GM18907 (cell line): Measurements from ENCODE around the gene CHMP2A.

ENCODE experiments used
- ATAC-seq: cut with Tn5 transposase; IDR thresholded peaks from one replicate; pipeline ENCODE4 v1.9.1; 2021; ENCODE audit warnings: mild to moderate bottlenecking, moderate library complexity; ENCODE audit not compliant: unreplicated experiment

CHMP2A gene

GRCh38 chr19:58556622-58557220 is 1.8 kb upstream of the CHMP2A start:
- ATAC-seq = no peak

- ATAC-seq = no peak
Observed at GRCh38 chr19:58555920-58556621, 1.2 kb upstream of the CHMP2A start.

DNA sequence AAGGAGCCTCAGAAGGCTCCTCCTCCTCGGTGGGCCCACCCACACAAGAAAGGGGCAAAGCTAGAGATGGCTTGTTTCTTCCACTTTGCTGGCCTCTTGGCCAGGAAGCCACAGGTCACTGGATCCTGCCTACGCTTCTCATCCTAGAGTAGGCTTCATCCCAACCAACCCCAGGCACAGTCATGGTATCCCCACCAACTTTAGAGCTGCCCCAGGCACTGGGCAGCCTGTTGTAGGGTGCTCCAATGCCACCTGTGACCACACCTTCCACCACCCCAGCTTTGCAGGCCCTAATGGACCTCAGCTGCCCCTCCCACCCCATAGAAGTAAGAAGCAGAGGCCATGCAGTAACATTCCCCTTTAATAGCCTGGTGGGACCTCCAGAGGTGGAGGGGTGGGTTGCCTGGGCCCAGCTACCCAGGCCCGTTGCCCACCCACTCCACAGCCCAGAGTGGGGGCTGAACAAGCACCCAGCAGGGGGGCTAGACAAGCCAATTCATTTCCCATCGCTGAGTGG is 522 bp upstream of the CHMP2A start:
- no peak for ATAC-seq

- no peak for ATAC-seq
Observed at GRCh38 chr19:58553799-58554493, 959 bp downstream of the CHMP2A start.

DNA sequence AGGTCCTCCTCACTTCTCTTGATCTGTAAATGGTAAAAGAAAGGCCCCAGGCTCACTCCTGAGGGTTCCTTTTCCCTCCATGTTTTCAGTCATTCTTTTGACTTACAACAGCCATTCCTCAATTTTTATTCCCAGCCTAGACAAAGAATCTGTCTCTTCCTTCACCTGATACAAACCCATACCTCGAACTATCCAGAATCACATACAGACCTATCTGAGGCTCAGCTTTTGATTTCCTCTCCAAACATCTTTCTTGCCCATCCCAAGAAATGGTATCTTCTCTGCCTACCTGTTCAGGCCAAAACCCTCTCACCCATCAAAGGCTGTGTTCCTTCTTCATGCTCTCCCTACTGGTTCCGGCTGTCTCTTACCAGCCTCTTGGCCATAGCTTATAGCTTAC is 2.2 kb downstream of the CHMP2A start:
- no peak for ATAC-seq

- no peak for ATAC-seq
Observed at GRCh38 chr19:58551577-58552471, 3.1 kb downstream of the CHMP2A start.

GRCh38 chr19:58551123-58551497 is 3.8 kb downstream of the CHMP2A start:
- ATAC-seq = no peak

GRCh38 chr19:58550362-58551122 is 4.4 kb downstream of the CHMP2A start:
- no peak for ATAC-seq

GRCh38 chr19:58549664-58550361 is 5.1 kb downstream of the CHMP2A start:
- ATAC-seq = no peak

DNA sequence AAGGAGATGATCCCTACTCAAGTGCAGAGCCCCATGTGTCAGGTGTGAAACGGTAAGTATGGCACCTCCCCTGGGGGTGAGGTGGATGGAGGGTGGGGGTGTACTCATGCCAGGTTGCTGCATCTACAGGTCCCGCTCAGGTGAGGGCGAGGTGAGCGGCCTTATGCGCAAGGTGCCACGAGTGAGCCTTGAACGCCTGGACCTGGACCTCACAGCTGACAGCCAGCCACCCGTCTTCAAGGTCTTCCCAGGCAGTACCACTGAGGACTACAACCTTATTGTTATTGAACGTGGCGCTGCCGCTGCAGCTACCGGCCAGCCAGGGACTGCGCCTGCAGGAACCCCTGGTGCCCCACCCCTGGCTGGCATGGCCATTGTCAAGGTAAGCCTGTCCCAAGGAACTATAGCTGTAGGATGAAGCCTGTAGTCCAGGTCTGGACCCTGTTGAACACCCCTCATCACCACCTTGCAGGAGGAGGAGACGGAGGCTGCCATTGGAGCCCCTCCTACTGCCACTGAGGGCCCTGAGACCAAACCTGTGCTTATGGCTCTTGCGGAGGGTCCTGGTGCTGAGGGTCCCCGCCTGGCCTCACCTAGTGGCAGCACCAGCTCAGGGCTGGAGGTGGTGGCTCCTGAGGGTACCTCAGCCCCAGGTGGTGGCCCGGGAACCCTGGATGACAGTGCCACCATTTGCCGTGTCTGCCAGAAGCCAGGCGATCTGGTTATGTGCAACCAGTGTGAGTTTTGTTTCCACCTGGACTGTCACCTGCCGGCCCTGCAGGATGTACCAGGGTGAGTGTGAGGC is 5.8 kb downstream of the CHMP2A start:
- no peak for ATAC-seq

DNA sequence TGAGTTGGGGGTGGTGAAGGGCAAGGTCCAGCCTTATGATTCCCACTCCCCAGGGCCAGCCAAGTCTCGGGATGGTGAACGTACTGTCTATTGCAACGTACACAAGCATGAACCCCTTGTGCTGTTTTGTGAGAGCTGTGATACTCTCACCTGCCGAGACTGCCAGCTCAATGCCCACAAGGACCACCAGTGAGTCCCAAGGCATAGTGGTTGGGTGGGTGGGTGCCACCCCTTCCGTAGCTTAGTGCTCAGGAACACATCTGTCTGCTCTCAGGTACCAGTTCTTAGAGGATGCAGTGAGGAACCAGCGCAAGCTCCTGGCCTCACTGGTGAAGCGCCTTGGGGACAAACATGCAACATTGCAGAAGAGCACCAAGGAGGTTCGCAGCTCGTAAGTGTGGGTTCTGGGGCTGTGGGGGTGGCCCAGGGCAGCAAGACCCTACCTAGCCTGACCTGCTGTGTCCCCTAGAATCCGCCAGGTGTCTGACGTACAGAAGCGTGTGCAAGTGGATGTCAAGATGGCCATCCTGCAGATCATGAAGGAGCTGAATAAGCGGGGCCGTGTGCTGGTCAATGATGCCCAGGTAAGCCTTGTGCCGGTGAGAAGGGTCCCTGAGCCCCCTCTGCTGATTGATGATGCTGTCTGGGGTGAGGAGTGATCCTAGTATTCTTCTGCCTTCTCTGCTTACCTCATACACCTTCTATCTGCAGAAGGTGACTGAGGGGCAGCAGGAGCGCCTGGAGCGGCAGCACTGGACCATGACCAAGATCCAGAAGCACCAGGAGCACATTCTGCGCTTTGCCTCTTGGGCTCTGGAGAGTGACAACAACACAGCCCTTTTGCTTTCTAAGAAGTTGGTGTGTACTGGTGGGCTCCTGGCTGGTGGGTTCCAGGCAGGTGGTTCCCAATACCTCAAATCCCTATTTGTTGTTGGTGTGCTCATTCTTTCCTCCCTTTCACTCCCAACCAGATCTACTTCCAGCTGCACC is 7.3 kb downstream of the CHMP2A start:
- ATAC-seq = no peak

DNA sequence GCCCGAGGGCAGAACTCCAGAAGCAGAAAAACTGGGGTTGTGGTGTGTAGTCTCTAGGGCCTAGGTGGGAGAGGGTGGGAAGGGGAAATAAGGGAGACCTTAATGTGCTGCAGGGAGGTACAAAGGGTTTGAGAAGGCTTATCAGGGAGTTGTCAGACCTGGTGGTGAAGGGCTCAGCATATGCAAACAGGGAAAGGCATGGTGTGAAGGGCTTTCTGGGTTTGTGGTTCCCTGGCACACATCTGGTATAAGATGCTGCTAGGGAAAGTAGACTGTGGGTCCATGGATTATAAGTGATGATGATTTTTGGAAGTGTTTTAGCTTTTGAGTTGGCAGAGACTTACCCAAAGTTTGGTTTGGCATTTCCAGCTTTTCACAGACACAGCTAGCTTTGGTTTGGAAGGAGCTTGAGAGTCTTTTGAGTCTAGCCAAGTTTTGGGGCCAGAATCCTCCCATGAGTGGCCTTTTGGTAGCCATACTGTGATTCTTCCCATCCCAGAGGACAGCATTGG is 8.8 kb downstream of the CHMP2A start:
- ATAC-seq = no peak

- ATAC-seq = no peak
Observed at GRCh38 chr19:58545286-58546018, 9.5 kb downstream of the CHMP2A start.

DNA sequence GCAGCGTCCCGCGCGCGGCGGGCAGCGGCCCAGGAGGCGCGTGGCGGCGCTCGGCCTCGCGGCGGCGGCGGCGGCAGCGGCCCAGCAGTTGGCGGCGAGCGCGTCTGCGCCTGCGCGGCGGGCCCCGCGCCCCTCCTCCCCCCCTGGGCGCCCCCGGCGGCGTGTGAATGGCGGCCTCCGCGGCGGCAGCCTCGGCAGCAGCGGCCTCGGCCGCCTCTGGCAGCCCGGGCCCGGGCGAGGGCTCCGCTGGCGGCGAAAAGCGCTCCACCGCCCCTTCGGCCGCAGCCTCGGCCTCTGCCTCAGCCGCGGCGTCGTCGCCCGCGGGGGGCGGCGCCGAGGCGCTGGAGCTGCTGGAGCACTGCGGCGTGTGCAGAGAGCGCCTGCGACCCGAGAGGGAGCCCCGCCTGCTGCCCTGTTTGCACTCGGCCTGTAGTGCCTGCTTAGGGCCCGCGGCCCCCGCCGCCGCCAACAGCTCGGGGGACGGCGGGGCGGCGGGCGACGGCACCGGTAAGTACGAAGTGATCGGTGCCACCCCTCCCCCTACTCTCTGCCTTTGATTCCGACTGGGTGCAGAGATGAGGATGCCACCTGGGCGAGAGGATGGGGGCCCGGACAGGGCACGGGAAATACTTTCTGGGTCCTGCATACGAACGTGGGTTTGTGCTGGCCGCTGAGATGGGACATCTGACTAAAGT is 10.2 kb downstream of the CHMP2A start:
- peak; percentile 48 for ATAC-seq

DNA sequence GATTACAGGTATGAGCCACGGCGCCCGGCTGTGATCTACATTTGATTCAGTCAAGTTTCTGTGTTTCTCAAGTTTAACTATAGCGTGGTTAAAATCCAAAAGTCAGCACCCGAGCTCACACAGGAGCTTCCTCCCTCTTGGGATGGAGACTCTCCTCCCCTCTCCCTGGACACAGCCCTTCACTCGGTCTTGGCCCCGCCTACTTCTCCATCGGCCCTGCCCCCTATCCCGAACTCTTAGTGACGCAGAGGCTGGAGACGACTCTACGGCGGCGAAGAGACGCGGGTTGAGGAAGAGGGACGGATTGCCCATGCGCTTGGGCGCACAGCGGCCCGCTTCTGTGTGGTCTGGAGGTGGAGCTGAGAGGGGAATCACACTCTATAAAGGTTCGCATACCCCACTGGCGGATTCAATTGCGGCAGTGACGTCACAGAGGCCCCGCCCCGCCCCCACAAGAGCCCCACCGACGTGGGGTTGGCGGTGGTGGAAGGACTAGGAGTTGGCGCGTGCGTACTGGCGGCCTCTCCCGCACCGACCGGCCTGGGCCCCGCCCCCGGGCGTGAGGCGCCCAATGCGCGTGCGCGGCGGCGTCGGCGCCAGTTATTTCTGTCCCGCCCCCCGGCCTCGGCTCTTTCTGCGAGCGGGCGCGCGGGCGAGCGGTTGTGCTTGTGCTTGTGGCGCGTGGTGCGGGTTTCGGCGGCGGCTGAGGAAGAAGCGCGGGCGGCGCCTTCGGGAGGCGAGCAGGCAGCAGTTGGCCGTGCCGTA is 10.9 kb downstream of the CHMP2A start, which contains the start of gene TRIM28:
TSS of gene TRIM28 (plus strand) at position 239 of the 765 bp plus-strand sequence. CDS start 694 bp downstream, outside the sequence.
- ATAC-seq = peak; percentile 79
